ENCODE data around the gene ADAMTS13.

The ADAMTS13 gene

DNA sequence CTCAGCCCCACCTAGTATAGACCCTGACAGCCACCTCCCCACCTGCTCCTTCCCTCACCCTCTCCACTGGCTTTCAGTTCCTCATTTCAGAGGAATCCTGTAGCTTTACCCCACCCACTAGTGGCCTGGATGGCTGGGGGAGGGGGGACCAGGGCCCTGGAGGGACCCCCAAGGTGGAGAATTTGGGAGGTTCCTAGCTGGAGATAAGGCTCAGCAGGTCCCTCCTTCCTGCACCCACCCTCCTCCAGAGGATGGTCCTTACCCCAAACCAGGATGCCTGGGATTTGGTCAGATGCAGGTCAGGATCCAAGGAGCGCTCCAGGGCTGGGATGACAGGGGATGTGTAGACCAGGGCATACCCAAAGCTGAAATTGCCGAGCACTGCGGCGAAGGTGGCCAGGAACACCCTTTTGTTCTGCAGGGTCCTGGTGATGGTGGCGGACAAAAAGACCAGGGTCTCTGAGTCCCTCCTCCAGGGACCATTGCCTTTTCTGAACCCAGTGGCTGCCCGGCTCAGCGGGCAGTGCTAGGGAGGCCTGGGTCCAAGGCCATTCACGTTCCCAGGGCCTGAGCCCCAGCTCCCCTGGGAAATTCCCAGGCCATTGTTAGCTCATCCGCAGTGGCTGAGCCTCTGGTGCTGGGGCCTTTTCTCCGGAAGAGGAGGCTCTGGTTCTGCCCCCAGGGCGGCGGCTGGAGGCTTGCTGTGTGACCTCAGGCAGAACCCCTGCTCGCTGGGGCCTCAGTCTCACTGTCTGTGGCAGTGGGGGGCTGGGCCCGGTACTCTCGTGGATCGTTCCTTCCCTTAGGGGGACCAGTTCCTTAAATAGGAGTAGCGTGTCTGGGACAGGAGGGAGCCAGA lies 56.1 kb downstream of the ADAMTS13 start:
- peak; percentile 75 for DNase-seq (ENCODE audit: low read depth)
- TF ChIP-seq, protein P1, sequence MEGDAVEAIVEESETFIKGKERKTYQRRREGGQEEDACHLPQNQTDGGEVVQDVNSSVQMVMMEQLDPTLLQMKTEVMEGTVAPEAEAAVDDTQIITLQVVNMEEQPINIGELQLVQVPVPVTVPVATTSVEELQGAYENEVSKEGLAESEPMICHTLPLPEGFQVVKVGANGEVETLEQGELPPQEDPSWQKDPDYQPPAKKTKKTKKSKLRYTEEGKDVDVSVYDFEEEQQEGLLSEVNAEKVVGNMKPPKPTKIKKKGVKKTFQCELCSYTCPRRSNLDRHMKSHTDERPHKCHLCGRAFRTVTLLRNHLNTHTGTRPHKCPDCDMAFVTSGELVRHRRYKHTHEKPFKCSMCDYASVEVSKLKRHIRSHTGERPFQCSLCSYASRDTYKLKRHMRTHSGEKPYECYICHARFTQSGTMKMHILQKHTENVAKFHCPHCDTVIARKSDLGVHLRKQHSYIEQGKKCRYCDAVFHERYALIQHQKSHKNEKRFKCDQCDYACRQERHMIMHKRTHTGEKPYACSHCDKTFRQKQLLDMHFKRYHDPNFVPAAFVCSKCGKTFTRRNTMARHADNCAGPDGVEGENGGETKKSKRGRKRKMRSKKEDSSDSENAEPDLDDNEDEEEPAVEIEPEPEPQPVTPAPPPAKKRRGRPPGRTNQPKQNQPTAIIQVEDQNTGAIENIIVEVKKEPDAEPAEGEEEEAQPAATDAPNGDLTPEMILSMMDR (IDR thresholded peaks at IDR 0.05; ENCODE audit: insufficient read depth, low read depth, low read length, missing control alignments) = no peak
- H3K4me3 ChIP-seq (ENCODE audit: low read depth, low read length) = peak overlapping the region; percentile 71

DNA sequence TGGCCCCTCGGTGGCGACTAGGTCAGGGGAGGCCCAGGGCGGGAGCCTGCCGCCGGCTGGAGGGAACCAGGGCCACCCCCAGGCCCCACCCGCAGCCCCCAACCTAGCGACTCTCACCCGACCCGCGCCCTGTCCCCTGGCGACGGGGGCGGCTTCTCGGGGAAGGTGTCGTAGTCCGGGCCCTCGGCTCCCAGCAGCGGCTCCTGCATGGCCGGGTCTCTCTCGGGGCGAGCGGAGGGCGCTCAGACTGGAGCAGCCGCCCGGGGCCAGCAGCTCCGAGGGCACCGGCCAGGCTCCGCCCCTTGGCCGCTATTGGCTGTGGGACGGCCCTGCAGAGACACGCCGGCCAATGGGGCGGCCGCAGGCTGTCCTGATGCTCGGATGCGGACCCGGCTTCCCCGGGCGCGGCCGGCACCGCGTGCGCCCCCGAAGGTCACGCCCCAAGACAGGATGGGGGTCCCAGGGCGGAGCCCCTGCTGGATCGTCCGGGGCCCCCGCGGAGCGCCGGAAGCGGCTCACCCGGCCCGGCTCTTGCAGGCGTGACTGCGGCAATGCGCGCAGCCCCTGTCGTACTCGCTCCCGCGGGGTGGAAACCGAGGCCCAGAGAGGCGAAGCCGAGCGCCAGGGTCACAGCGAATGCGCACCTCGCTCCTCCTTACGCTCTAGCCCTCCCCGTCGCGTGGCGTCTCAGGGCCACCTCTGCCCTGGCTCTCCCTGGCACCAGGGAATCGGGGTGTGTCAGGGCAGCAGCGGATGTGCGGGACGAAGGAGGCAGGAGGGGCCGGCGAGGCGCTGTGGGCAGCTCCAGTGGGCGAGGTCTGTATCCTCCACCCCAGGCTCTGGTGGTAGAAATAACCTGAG lies 56.9 kb downstream of the ADAMTS13 start, which contains the start of gene SLC2A6:
Gene SLC2A6 (minus strand): TSS at position 249 of the 861 bp plus-strand sequence. CDS start 40 bp downstream, at position 209.
- TF ChIP-seq, protein P1 (IDR thresholded peaks at IDR 0.05; ENCODE audit: insufficient read depth, low read depth, low read length, missing control alignments) = no peak
- DNase-seq (ENCODE audit: low read depth) = peak; percentile 91
- peak within 1 kb of the TSS; percentile 71 for H3K4me3 ChIP-seq (ENCODE audit: low read depth, low read length)

DNA sequence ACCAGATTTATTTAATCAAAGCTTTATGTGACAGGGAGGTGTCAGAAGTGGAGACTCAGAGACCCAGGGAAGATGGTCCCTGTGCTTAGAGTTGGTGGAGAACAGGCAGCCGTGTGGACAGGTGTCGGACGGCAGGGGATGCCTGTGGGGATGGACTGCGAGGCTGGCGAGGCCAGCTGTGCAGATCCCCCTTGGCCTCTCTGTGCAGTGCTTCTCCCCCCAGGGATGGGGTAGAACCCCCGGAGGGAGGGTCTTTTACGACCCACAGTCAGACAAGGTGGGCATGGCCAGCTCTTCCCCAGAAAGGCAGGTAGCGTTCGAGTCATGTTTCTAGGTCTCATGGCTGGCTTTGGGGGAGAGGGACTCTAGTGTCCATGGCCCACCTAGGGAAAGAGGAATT lies 61.4 kb downstream of the ADAMTS13 start:
- no peak overlapping the region for H3K4me3 ChIP-seq (ENCODE audit: low read depth, low read length)
- DNase-seq (ENCODE audit: low read depth) = no peak
- TF ChIP-seq, protein P1 (IDR thresholded peaks at IDR 0.05; ENCODE audit: insufficient read depth, low read depth, low read length, missing control alignments) = no peak

DNA sequence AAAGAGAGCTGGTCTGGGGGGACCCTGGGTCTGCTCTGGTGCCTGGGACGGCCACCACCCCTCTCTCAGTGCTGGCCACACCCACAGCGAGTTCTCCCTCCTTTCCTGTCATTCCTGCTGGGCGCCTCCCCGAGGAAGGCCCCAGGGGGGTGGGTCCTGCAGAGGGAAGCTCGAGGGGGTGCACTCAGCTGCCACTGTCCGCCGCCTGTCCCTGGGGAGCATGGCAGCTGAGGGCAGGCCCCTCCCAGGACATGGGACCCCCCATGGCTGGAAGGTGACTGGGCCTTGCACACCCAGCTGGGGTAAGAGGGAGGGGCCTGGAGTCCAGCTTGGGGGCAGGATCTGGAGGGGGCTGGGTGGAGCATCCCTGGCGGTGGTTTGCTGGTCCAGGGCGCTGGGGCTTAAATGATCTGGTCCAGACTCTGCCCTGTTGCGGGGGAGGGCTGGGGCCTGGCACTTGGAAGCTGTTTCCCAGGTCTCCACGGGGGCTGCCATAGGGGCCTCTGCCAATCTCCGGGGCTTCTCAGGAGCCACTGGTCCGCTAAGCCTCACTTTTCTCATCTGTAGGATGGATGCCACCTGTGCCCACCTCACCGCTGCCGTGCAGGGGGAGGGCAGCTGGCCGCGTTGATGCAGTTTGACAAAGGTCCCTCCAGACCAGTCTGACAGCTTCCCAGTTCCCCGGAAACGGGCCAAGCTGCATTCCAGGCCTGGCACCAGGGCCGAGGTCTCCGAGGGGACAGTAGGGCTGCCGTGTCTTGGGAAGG lies 62.7 kb downstream of the ADAMTS13 start:
- H3K4me3 ChIP-seq (ENCODE audit: low read depth, low read length) = no peak overlapping the region
- DNase-seq (ENCODE audit: low read depth) = no peak
- TF ChIP-seq, protein P1 (IDR thresholded peaks at IDR 0.05; ENCODE audit: insufficient read depth, low read depth, low read length, missing control alignments) = no peak

DNA sequence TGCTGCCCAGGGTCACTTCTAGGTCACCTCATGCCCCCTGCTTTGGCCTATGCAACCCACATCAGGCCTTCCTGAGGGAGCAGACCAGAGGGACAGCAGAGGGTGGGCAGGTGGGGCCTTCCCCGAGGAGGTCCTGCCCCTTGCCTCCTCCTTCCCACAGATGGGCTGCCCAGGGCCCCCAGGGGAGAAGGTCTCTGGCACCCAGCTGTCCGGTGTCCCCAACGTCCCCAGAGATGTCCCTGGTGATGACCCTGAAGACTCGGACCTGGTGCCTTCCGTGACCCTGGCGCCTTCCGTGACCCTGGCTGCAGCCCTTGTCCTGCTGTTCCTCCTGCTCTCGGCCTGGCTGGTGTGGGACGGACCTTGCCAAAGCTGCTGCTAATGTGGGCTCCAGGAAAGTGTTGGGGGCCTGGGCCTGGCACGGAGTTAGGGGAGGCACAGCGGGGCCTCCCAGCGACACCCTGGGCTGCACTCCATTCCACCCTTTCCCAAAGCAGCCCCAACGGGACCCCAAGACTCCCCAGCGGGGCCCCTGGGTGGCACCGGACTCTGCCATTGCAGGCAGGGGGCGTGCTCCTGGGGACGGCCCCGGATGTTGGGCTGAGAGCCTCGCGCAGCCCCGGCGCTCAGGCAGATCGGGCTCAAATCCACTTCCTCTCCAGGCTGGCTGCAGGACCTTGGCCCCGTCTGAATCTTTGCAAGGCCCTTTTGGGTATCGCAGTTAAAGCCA lies 63.5 kb downstream of the ADAMTS13 start:
- H3K4me3 ChIP-seq (ENCODE audit: low read depth, low read length) = no peak overlapping the region
- peak; percentile 58 for DNase-seq (ENCODE audit: low read depth)
- TF ChIP-seq, protein P1 (IDR thresholded peaks at IDR 0.05; ENCODE audit: insufficient read depth, low read depth, low read length, missing control alignments) = peak; percentile 22

DNA sequence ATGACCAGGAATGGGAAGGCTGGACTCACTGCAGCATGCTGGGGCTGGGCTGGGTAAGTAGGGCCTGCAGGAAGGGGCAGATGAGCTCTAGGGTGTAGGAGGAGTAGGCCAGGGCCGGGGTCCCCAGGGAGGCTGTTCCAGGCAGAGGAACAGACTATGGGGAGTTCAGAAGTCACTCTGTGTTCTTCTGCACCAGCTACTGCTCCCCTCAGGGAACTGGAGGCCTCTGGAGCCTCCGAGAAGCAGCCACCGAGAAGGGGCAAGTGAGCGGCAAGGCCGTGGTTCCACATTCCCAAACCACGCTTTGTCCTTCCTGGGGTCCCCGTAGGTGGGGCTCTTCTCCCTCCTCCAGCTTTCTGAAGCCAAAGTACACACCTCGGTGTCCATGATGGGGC lies 65.2 kb downstream of the ADAMTS13 start:
- TF ChIP-seq, protein P1 (IDR thresholded peaks at IDR 0.05; ENCODE audit: insufficient read depth, low read depth, low read length, missing control alignments) = no peak

More for the DNA sequence above, 65.2 kb downstream of the ADAMTS13 start:
- no peak for DNase-seq (ENCODE audit: low read depth)
- no peak overlapping the region for H3K4me3 ChIP-seq (ENCODE audit: low read depth, low read length)

Data from GM12865 (cell line).